Suprapubic skin (tissue), 3 donors: ENCODE results near the gene TECRL.

Experiments used
- EP300 ChIP-seq: sonication (generic); formaldehyde crosslinking; IDR thresholded peaks from one replicate; pipeline ENCODE4 v1.6.1; 2017; ENCODE audit warnings: antibody characterized with exemption
- TF ChIP-seq, protein P1 (sequence below), 2 donors: fragments of 200-600 bp in 1 of 2; fragments of 450-650 bp in 1 of 2; sonication (generic) in 1 of 2; IDR thresholded peaks; one replicate each; pipeline ENCODE4 v1.5.1; 2016 to 2019; ENCODE audit warnings: antibody characterized with exemption in 2 of 2, mild to moderate bottlenecking in 1 of 2, moderate library complexity in 1 of 2

DNA sequence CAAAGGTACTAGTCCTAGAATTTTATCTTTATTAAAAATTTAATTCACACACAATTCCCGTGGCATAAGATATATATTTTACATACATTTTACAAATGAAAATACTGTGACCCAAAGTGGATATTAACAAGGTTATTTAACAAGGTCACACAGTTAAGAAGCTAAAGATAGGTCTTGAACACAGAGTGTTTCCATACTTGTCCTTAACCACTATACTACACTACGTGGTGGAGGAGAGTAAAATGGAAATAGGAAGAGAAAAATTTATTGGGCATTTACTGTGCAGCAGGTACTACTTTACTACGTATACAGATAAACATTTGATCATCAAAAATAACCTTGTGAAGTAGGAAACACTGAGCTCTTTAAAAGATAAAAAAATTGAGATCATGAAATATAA, 14.8 kb downstream of the TECRL start:
- TF ChIP-seq, protein P1, sequence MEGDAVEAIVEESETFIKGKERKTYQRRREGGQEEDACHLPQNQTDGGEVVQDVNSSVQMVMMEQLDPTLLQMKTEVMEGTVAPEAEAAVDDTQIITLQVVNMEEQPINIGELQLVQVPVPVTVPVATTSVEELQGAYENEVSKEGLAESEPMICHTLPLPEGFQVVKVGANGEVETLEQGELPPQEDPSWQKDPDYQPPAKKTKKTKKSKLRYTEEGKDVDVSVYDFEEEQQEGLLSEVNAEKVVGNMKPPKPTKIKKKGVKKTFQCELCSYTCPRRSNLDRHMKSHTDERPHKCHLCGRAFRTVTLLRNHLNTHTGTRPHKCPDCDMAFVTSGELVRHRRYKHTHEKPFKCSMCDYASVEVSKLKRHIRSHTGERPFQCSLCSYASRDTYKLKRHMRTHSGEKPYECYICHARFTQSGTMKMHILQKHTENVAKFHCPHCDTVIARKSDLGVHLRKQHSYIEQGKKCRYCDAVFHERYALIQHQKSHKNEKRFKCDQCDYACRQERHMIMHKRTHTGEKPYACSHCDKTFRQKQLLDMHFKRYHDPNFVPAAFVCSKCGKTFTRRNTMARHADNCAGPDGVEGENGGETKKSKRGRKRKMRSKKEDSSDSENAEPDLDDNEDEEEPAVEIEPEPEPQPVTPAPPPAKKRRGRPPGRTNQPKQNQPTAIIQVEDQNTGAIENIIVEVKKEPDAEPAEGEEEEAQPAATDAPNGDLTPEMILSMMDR (IDR thresholded peaks at IDR 0.05), result no peak
- TF ChIP-seq EP300, result no peak
